ENCODE measurements around the gene MYL9. TPM values are rescaled to one million over a fixed set of nuclear protein-coding genes. Genes with fewer than 3 reads are reported as not detected.

MYL9 gene
- total and polyA plus RNA-seq, 2 donors (not counting 3 experiments of a cell fraction or from before 2014, with no cell fraction given), result 41.7 to 116 TPM

DNA sequence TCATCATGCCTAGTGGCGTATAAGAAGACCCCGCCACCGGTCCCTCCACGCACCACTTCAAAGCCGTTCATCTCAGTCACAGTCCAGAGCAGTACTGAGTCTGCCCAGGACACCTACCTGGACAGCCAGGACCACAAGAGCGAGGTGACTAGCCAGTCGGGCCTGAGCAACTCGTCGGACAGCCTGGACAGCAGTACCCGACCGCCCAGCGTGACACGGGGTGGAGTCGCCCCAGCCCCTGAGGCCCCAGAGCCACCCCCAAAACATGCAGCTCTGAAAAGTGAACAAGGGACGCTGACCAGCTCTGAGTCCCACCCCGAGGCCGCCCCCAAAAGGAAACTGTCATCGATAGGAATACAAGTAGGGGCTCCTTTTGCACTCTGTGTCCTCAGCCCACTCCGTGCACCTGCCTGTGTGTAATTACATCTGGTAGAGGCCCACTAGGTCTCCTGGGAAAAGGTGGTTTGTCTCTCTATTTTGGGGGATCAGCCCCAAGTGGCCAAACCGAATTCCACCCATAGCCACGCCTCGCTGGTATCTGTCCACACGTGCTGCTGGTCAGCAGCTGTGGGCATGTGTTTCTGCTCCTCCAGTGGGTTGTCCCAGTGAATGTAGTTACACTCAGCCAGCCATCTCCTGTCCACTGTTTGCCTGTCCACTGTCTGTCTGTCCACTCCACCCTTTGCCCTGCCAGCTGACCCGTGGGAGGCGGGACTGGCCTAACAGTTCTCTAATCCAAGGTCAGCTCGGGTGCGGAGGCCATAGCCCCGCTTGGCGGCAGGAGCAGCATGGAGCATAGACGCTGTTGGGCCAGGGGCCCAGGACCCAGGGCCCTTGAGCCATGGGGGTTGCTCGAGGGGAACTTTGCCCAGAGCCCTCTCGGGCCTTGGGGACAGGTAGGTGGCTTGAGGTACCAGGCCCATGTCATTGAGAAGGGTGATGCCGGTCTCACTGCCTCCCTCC, 44.3 kb upstream of the MYL9 start:
- CTCF ChIA-PET, result interaction anchor here (1.5 kb wide), 1 partner anchor 47 kb away, joined by 3 read pairs; no protein-coding TSS in a partner anchor
- peaks cover 36% of the 10 kb centered on the region for H3K79me2 ChIP-seq (ENCODE audit: control insufficient read depth, insufficient read depth, low read length)
- H3K4me1 ChIP-seq (ENCODE audit: control insufficient read depth, extremely low read depth, insufficient read depth, low read length), result peaks cover 15% of the 10 kb centered on the region
- no peak overlapping the region for H3K4me2 ChIP-seq (ENCODE audit: insufficient read depth, low read length)
- H3K36me3 ChIP-seq (ENCODE audit: control insufficient read depth in 2 of 2, extremely low read depth in 1 of 2, insufficient read depth in 2 of 2, low read length in 2 of 2), result peaks cover 22 to 52% of the 10 kb centered on the region in 2 experiments
- no peak for DNase-seq (ENCODE audit: low read depth, low spot score)
- H3K4me3 ChIP-seq (replicated peaks in 1 of 3; ENCODE audit: insufficient read depth in 1 of 3, low read depth in 1 of 3, low read length in 3 of 3), result no peak overlapping the region
- H3K9me3 ChIP-seq (replicated peaks; ENCODE audit: control insufficient read depth, insufficient read depth, low read length), result no peaks in the 10 kb centered on the region
- intact Hi-C loops (cut with micrococcal nuclease) (no loop called here), dilution Hi-C loops (cut with MboI; ENCODE audit: extremely low pct_ligation_motif_present, low sequenced_read_pairs) (no loop called here)
- H2AFZ ChIP-seq (ENCODE audit: low read depth, low read length), result no peak overlapping the region
- H3K27me3 ChIP-seq (ENCODE audit: control insufficient read depth in 2 of 2, insufficient read depth in 2 of 2, low read length in 2 of 2), result no peaks in the 10 kb centered on the region
- no TSS peak for BruUV-seq (replicated peaks)
- POLR2A ChIA-PET, result no interaction called here
- TF ChIP-seq MAX (IDR thresholded peaks at IDR 0.05; ENCODE audit: insufficient read depth, insufficient read length) (no peak), FOS (IDR thresholded peaks at IDR 0.05; ENCODE audit: borderline replicate concordance, insufficient read depth, low read length) (no peak), MYC (IDR thresholded peaks at IDR 0.05; ENCODE audit: low read depth, low read length) (no peak), POLR2AphosphoS5 (IDR thresholded peaks at IDR 0.05; ENCODE audit: insufficient read depth, low read depth, low read length) (no peak), JUN (IDR thresholded peaks at IDR 0.05; ENCODE audit: borderline replicate concordance, insufficient read depth, insufficient read length, low read depth) (no peak), GATA2 (IDR thresholded peaks at IDR 0.05; ENCODE audit: insufficient read depth, insufficient read length, low read depth, low read length) (no peak), EZH2 (IDR thresholded peaks at IDR 0.05; ENCODE audit: borderline replicate concordance, low read depth, low read length, severe bottlenecking) (no peak), POLR2A (IDR thresholded peaks at IDR 0.05; ENCODE audit: low read depth, low read length) (no peak), CTCF (IDR thresholded peaks at IDR 0.05; ENCODE audit: extremely low read depth in 1 of 2, insufficient read depth in 1 of 2, low read depth in 1 of 2, low read length in 2 of 2) (no peak)
- H3K27ac ChIP-seq (ENCODE audit: insufficient read depth, low read depth, low read length), result no peak overlapping the region
- H4K20me1 ChIP-seq (replicated peaks; ENCODE audit: control insufficient read depth, extremely low read depth, insufficient read depth, low read length), result peaks cover 3% of the 10 kb centered on the region
- H3K9me1 ChIP-seq (replicated peaks; ENCODE audit: control insufficient read depth, extremely low read depth, insufficient read depth, low read length), result no peaks in the 10 kb centered on the region
- no peak overlapping the region for H3K9ac ChIP-seq (replicated peaks; ENCODE audit: extremely low read depth, insufficient read depth, low read length)
- FAIRE-seq, result no peak
